IMR-90 (cell line): ENCODE data around the gene ITGB1. TPM values are rescaled to one million over a fixed set of nuclear protein-coding genes. Genes with fewer than 3 reads are reported as not detected.

Experiments
- ATAC-seq: fragments of 200-7000 bp; cut with Tn5 transposase; 2 replicates; pipeline ENCODE4 v1.9.1; 2020; ENCODE audit warnings: low read depth, mild to moderate bottlenecking, moderate library complexity
- BruUV-seq: library from RNA; stranded (reverse); fragments of 400-500 nt; replicated peaks from 2 replicates; lab custom pipeline; 2021; lab: Mats Ljungman, UMichigan
- CTCF ChIA-PET: fragments of 300-600 bp; formaldehyde crosslinking; extraction: SDS; loops from one replicate; lab custom pipeline; 2021; ENCODE audit warnings: antibody characterized with exemption; lab: Yijun Ruan, JAX
- POLR2A ChIA-PET: fragments of 300-600 bp; sonication (Branson Sonifier 250); formaldehyde crosslinking; loops from one replicate; lab custom pipeline; 2022; ENCODE audit warnings: antibody characterized with exemption; ENCODE audit not compliant: unreplicated experiment; lab: Charles Lee
- DNase-seq: peaks from one replicate; pipeline ENCODE4 v3.0.0; 2013
- H2AFZ ChIP-seq: replicated peaks from 2 replicates; pipeline ENCODE3; 2013; ENCODE audit warnings: low read length, mild to moderate bottlenecking; ENCODE audit not compliant: poor library complexity
- H2AK5ac ChIP-seq: 2 replicates; pipeline ENCODE4 v1.6.1; 2013; ENCODE audit warnings: low read depth, low read length, inconsistent platforms
- H2AK9ac ChIP-seq: replicated peaks from 2 replicates; pipeline ENCODE3; 2013; ENCODE audit warnings: mild to moderate bottlenecking, low read depth, low read length, moderate library complexity; ENCODE audit not compliant: poor library complexity
- H2BK120ac ChIP-seq: 2 replicates; pipeline ENCODE4 v1.6.1; 2013; ENCODE audit warnings: low read depth, low read length, inconsistent platforms
- H2BK15ac ChIP-seq: 3 replicates; pipeline ENCODE4 v1.6.1; 2013; ENCODE audit warnings: low read depth, low read length, inconsistent platforms
- H2BK20ac ChIP-seq: 2 replicates; pipeline ENCODE4 v1.6.1; 2013; ENCODE audit warnings: low read depth, mild to moderate bottlenecking, inconsistent platforms, low read length, moderate library complexity
- H2BK5ac ChIP-seq: 2 replicates; pipeline ENCODE4 v1.6.1; 2013; ENCODE audit warnings: mild to moderate bottlenecking, low read depth, low read length, inconsistent platforms; ENCODE audit not compliant: poor library complexity, severe bottlenecking
- H3K14ac ChIP-seq: replicated peaks from 2 replicates; pipeline ENCODE4 v1.6.1; 2013; ENCODE audit warnings: low read depth, low read length, inconsistent platforms
- H3K18ac ChIP-seq: 2 replicates; pipeline ENCODE4 v1.6.1; 2013; ENCODE audit warnings: low read depth, low read length, control low read depth
- H3K23ac ChIP-seq: 2 replicates; pipeline ENCODE4 v1.6.1; 2013; ENCODE audit warnings: low read depth, low read length, inconsistent platforms
- H3K27ac ChIP-seq: 2 replicates; pipeline ENCODE4 v1.5.1; 2013; ENCODE audit warnings: mild to moderate bottlenecking, control low read depth, low read length; ENCODE audit not compliant: insufficient read depth
- H3K27me3 ChIP-seq: 2 replicates; pipeline ENCODE4 v1.6.1; 2013; ENCODE audit warnings: low read length; ENCODE audit not compliant: control insufficient read depth, insufficient read depth
- H3K36me3 ChIP-seq: 2 replicates; pipeline ENCODE4 v1.6.1; 2013; ENCODE audit warnings: low read length, mixed read lengths; ENCODE audit not compliant: control insufficient read depth, insufficient read depth
- H3K4ac ChIP-seq: 2 replicates; pipeline ENCODE4 v1.6.1; 2013; ENCODE audit warnings: low read depth, low read length, inconsistent platforms
- H3K4me1 ChIP-seq: 2 replicates; pipeline ENCODE4 v1.6.1; 2013; ENCODE audit warnings: low read length, mixed read lengths; ENCODE audit not compliant: control insufficient read depth, insufficient read depth
- H3K4me2 ChIP-seq: 2 replicates; pipeline ENCODE4 v1.6.1; 2013; ENCODE audit warnings: low read depth, mild to moderate bottlenecking, control low read depth, low read length, moderate library complexity
- H3K4me3 ChIP-seq: 2 replicates; pipeline ENCODE4 v1.5.1; 2013; ENCODE audit warnings: low read depth, mild to moderate bottlenecking, control low read depth, low read length, moderate library complexity; ENCODE audit not compliant: insufficient read depth
- H3K56ac ChIP-seq: 2 replicates; pipeline ENCODE4 v1.6.1; 2013; ENCODE audit warnings: low read length, inconsistent platforms; ENCODE audit not compliant: insufficient read depth; ENCODE audit errors: extremely low read depth
- H3K79me1 ChIP-seq, 2 experiments: 2 replicates each; pipeline ENCODE4 v1.6.1; 2013; ENCODE audit warnings: low read length in 2 of 2, inconsistent platforms in 1 of 2, low read depth in 1 of 2
- H3K9ac ChIP-seq: 2 replicates; pipeline ENCODE4 v1.6.1; 2013; ENCODE audit warnings: low read depth, low read length, control low read depth
- H3K9me1 ChIP-seq: 2 replicates; pipeline ENCODE4 v1.6.1; 2013; ENCODE audit warnings: low read length, inconsistent platforms; ENCODE audit not compliant: insufficient read depth
- H3K9me3 ChIP-seq: 2 replicates; pipeline ENCODE4 v1.6.1; 2013; ENCODE audit warnings: low read length; ENCODE audit not compliant: control insufficient read depth, insufficient read depth
- H4K20me1 ChIP-seq: 2 replicates; pipeline ENCODE4 v1.6.1; 2013; ENCODE audit warnings: low read length, inconsistent platforms; ENCODE audit not compliant: insufficient read depth
- H4K5ac ChIP-seq: 2 replicates; pipeline ENCODE4 v1.6.1; 2013; ENCODE audit warnings: mild to moderate bottlenecking, low read depth, low read length, control low read depth
- H4K8ac ChIP-seq, 2 experiments: 2 replicates each; pipeline ENCODE4 v1.6.1; 2013; ENCODE audit warnings: low read depth in 2 of 2, low read length in 2 of 2, control low read depth in 1 of 2, inconsistent platforms in 1 of 2
- H4K91ac ChIP-seq: 2 replicates; pipeline ENCODE4 v1.6.1; 2013; ENCODE audit warnings: low read depth, low read length, inconsistent platforms; ENCODE audit not compliant: insufficient read depth
- MAFK ChIP-seq: IDR thresholded peaks from 2 replicates; pipeline ENCODE4 v1.6.1; 2012; ENCODE audit warnings: low read depth, low read length, improper control_type of control experiment
- dilution Hi-C: fragments of 300-500 bp; cut with HindIII; formaldehyde crosslinking; loops from one replicate; pipeline ENCODE4 v1.14.3; 2018; ENCODE audit warnings: low sequenced_read_pairs; ENCODE audit not compliant: unreplicated experiment
- in situ Hi-C: fragments of 300-500 bp; cut with MboI; formaldehyde crosslinking; loops from 3 replicates; pipeline ENCODE4 v1.14.3; 2019; ENCODE audit warnings: low sequenced_read_pairs, inconsistent platforms, mixed read lengths
- intact Hi-C: fragments of 100-400 bp; cut with micrococcal nuclease; formaldehyde crosslinking; loops from 2 replicates; pipeline ENCODE4 v1.10.0; 2022
- polyA plus RNA-seq, 3 experiments: library from polyadenylated mRNA; depleted of rRNA; stranded (reverse); fragments of >200 nt; gene quantifications; 2 replicates each; pipeline ENCODE4 v1.2.3, GENCODE V29; 2012; ENCODE audit warnings: low replicate concordance in 1 of 3
- total RNA-seq: library from RNA; depleted of rRNA; stranded (reverse); fragments of >200 nt; gene quantifications from 2 replicates; pipeline ENCODE4 v1.2.3, GENCODE V29; 2012

Gene ITGB1
- total and polyA plus RNA-seq, 2 of the 4 experiments (the other 2 are of a cell fraction) = 1,331 to 2,066 TPM

GRCh38 chr10:32930036-32930435, 28.0 kb downstream of the ITGB1 start:
- BruUV-seq = no TSS peak
- in situ Hi-C loops = no loop called here

More at GRCh38 chr10:32930036-32930435, 28.0 kb downstream of the ITGB1 start:
- no peak overlapping the region for H2BK5ac ChIP-seq
- H2BK20ac ChIP-seq = no peak overlapping the region
- no peak overlapping the region for H3K56ac ChIP-seq
- H2AK9ac ChIP-seq = no peak overlapping the region
- no peak overlapping the region for H2BK120ac ChIP-seq
- H3K27me3 ChIP-seq = no peaks in the 10 kb centered on the region
- peaks cover 51% of the 10 kb centered on the region for H4K20me1 ChIP-seq
- no peak overlapping the region for H2AFZ ChIP-seq
- no peak overlapping the region for H3K27ac ChIP-seq
- H3K4me3 ChIP-seq = no peak overlapping the region
- ChIA-PET POLR2A (no interaction called here), CTCF (no interaction called here)
- H3K4me1 ChIP-seq = peaks cover 2% of the 10 kb centered on the region
- no peak overlapping the region for H3K23ac ChIP-seq
- DNase-seq = no peak
- intact Hi-C loops (no loop called here), dilution Hi-C loops (no loop called here)
- no peak overlapping the region for H2BK15ac ChIP-seq
- ATAC-seq = no peak
- no peaks in the 10 kb centered on the region for H3K9me3 ChIP-seq
- H3K36me3 ChIP-seq = peaks cover 42% of the 10 kb centered on the region
- no peak overlapping the region for H4K8ac ChIP-seq
- no peak overlapping the region for H3K9ac ChIP-seq
- H4K5ac ChIP-seq = no peak overlapping the region
- no peak overlapping the region for H3K14ac ChIP-seq
- TF ChIP-seq MAFK = no peak
- peaks cover under 1% of the 10 kb centered on the region; the same call in 1 of the 2 replicates for H3K9me1 ChIP-seq
- H2AK5ac ChIP-seq = no peak overlapping the region
- no peak overlapping the region for H3K4me2 ChIP-seq
- no peak overlapping the region for H3K18ac ChIP-seq
- H3K4ac ChIP-seq = no peak overlapping the region
- peaks cover 13 to 44% of the 10 kb centered on the region in 2 experiments; a peak in 3 of 4 replicates for H3K79me1 ChIP-seq
- H4K91ac ChIP-seq = no peak overlapping the region
